SK-N-SH (cell line): ENCODE data around the gene APC. TPM values are rescaled to one million over a fixed set of nuclear protein-coding genes. Genes with fewer than 3 reads are reported as not detected.

Experiments
- CTCF ChIA-PET: fragments of 300-600, 350-600 bp; formaldehyde crosslinking; extraction: SDS; loops from one replicate; lab custom pipeline; 2021; lab: Yijun Ruan, JAX
- POLR2A ChIA-PET: fragments of 350-600 bp; sonication (Branson Sonifier 250); formaldehyde crosslinking; extraction: SDS; loops from one replicate; lab custom pipeline; 2020; ENCODE audit warnings: antibody characterized with exemption, inconsistent platforms; lab: Yijun Ruan, JAX
- DNase-seq: peaks from one replicate; pipeline ENCODE4 v3.0.0; 2012
- H2AFZ ChIP-seq: fragments of 200-600 bp; sonication (generic); 2 replicates; pipeline ENCODE4 v1.8.1; 2016; ENCODE audit warnings: antibody characterized with exemption, mild to moderate bottlenecking, low read depth
- H3F3A ChIP-seq: fragments of 200-600 bp; sonication (generic); replicated peaks from 2 replicates; pipeline ENCODE3; 2016; ENCODE audit warnings: antibody characterized with exemption, mild to moderate bottlenecking; ENCODE audit not compliant: insufficient read depth
- H3K27ac ChIP-seq, 2 experiments: fragments of 200-500 bp in 1 of 2; fragments of 200-600 bp in 1 of 2; sonication (Bioruptor generic) in 1 of 2; sonication (generic), shearing (Covaris generic) in 1 of 2; 2 replicates each; pipeline versions ENCODE4 v1.5.1 to v1.6.1; 2014 to 2016; ENCODE audit warnings: low read depth in 2 of 2, inconsistent platforms in 1 of 2, low read length in 1 of 2, mild to moderate bottlenecking in 1 of 2, mixed read lengths in 1 of 2
- H3K27me3 ChIP-seq: fragments of 200-600 bp; sonication (generic), shearing (Covaris generic); 2 replicates; pipeline ENCODE4 v1.6.1; 2016; ENCODE audit warnings: mixed run types; ENCODE audit not compliant: insufficient read depth
- H3K36me3 ChIP-seq, 2 experiments: fragments of 200-500 bp in 1 of 2; fragments of 200-600 bp in 1 of 2; sonication (Bioruptor generic) in 1 of 2; sonication (generic) in 1 of 2; replicated peaks in 1 of 2; 2 replicates each; pipeline versions ENCODE3 to v1.5.1; 2014 to 2016; ENCODE audit warnings: low read length in 1 of 2, mild to moderate bottlenecking in 1 of 2; ENCODE audit not compliant: insufficient read depth in 2 of 2, control insufficient read depth in 1 of 2
- H3K4me1 ChIP-seq, 2 experiments: fragments of 200-500 bp in 1 of 2; fragments of 200-600 bp in 1 of 2; sonication (Bioruptor generic) in 1 of 2; sonication (generic), shearing (Covaris generic) in 1 of 2; 2 replicates each; pipeline versions ENCODE4 v1.5.1 to v1.6.1; 2014 to 2016; ENCODE audit warnings: low read depth in 1 of 2, low read length in 1 of 2, mixed run types in 1 of 2; ENCODE audit not compliant: insufficient read depth in 2 of 2, control insufficient read depth in 1 of 2
- H3K4me2 ChIP-seq: fragments of 200-600 bp; sonication (generic), shearing (Covaris generic); 2 replicates; pipeline ENCODE4 v1.6.1; 2017; ENCODE audit warnings: mixed run types
- H3K4me3 ChIP-seq, 2 experiments: fragments of 200-500 bp in 1 of 2; fragments of 200-600 bp in 1 of 2; sonication (Bioruptor generic) in 1 of 2; sonication (generic), shearing (Covaris generic) in 1 of 2; 2 replicates each; pipeline versions ENCODE4 v1.5.1 to v1.8.1; 2014 to 2016; ENCODE audit warnings: low read depth in 2 of 2, inconsistent platforms in 1 of 2, low read length in 1 of 2, mild to moderate bottlenecking in 1 of 2, mixed read lengths in 1 of 2, moderate library complexity in 1 of 2
- H3K79me2 ChIP-seq: fragments of 200-600 bp; sonication (generic); 2 replicates; pipeline ENCODE4 v1.8.1; 2017; ENCODE audit warnings: mild to moderate bottlenecking; ENCODE audit not compliant: insufficient read depth
- H3K9ac ChIP-seq: fragments of 200-600 bp; sonication (generic); 2 replicates; pipeline ENCODE4 v1.6.1; 2017; ENCODE audit warnings: mixed run types
- H3K9me2 ChIP-seq: fragments of 200-600 bp; sonication (generic); 2 replicates; pipeline ENCODE4 v1.6.1; 2017; ENCODE audit warnings: mixed run types
- H3K9me3 ChIP-seq: fragments of 200-600 bp; sonication (generic); 2 replicates; pipeline ENCODE4 v1.6.1; 2017; ENCODE audit warnings: mixed run types, mild to moderate bottlenecking, moderate library complexity
- H4K20me1 ChIP-seq: fragments of 200-600 bp; sonication (generic); 2 replicates; pipeline ENCODE4 v1.6.1; 2017; ENCODE audit warnings: mild to moderate bottlenecking, mixed run types; ENCODE audit not compliant: insufficient read depth
- CHD2 ChIP-seq: fragments of 150-350 bp; IDR thresholded peaks from 2 replicates; pipeline ENCODE4 v1.6.1; 2018; ENCODE audit warnings: low read length; ENCODE audit not compliant: partially characterized antibody
- ELF1 ChIP-seq: IDR thresholded peaks from 2 replicates; pipeline ENCODE4 v1.4.0; 2012
- EP300 ChIP-seq, 2 experiments: IDR thresholded peaks; 2 replicates each; pipeline versions ENCODE4 v1.4.0 to v1.6.1; 2012; ENCODE audit warnings: borderline replicate concordance in 1 of 2, low read depth in 1 of 2, low read length in 1 of 2
- EZH2phosphoT487 ChIP-seq: fragments of 200-600 bp; sonication (generic); IDR thresholded peaks from 2 replicates; pipeline ENCODE4 v1.6.1; 2017; ENCODE audit warnings: low read depth, mixed run types, mild to moderate bottlenecking, antibody characterized with exemption, moderate library complexity, borderline replicate concordance
- FOXM1 ChIP-seq: IDR thresholded peaks from 2 replicates; pipeline ENCODE4 v1.4.0; 2012; ENCODE audit warnings: low read depth, mild to moderate bottlenecking
- JUND ChIP-seq: IDR thresholded peaks from 2 replicates; pipeline ENCODE4 v1.4.0; 2012
- NFIC ChIP-seq: IDR thresholded peaks from 2 replicates; pipeline ENCODE4 v1.4.0; 2012; ENCODE audit warnings: borderline replicate concordance
- NRF1 ChIP-seq: IDR thresholded peaks from 2 replicates; pipeline ENCODE4 v1.6.1; 2012; ENCODE audit warnings: low read depth, mild to moderate bottlenecking, low read length
- RFX5 ChIP-seq: IDR thresholded peaks from 2 replicates; pipeline ENCODE4 v1.6.1; 2012; ENCODE audit warnings: mild to moderate bottlenecking, improper control_type of control experiment, low read length
- SIN3A ChIP-seq: IDR thresholded peaks from 2 replicates; pipeline ENCODE4 v1.6.1; 2012; ENCODE audit warnings: low read depth, mild to moderate bottlenecking, low read length, moderate library complexity, borderline replicate concordance
- SMC3 ChIP-seq: IDR thresholded peaks from 2 replicates; pipeline ENCODE4 v1.6.1; 2012; ENCODE audit warnings: low read depth, low read length, improper control_type of control experiment
- TCF12 ChIP-seq: IDR thresholded peaks from 2 replicates; pipeline ENCODE4 v1.4.0; 2012
- TEAD4 ChIP-seq: IDR thresholded peaks from 2 replicates; pipeline ENCODE4 v1.4.0; 2012; ENCODE audit warnings: mild to moderate bottlenecking, borderline replicate concordance; ENCODE audit not compliant: insufficient read depth
- WGBS: methylation state at CpG from one replicate; pipeline ENCODE4 v1.1.6; 2017; ENCODE audit warnings: low lambda C conversion rate; 5-methylcytosine and 5-hydroxymethylcytosine counted together
- polyA plus RNA-seq, 3 experiments: library from polyadenylated mRNA; depleted of rRNA; stranded (reverse); fragments of >200 nt; gene quantifications; 2 replicates each; pipeline ENCODE4 v1.2.3, GENCODE V29; 2012
- TF ChIP-seq, protein P1 (sequence below): IDR thresholded peaks from 2 replicates; pipeline ENCODE4; 2012
- TF ChIP-seq, protein P2 (sequence below): IDR thresholded peaks from 2 replicates; pipeline ENCODE4 v1.6.1; 2012; ENCODE audit warnings: mild to moderate bottlenecking, low read depth, low read length, moderate library complexity
- TF ChIP-seq, protein P3 (sequence below): fragments of 150-350 bp; IDR thresholded peaks from 2 replicates; pipeline ENCODE4 v1.6.1; 2017; ENCODE audit warnings: antibody characterized with exemption, low read length, low read depth, borderline replicate concordance

The APC gene
- polyA plus RNA-seq, 1 of the 3 experiments (the other 2 are of a cell fraction) = 5.1 TPM

DNA sequence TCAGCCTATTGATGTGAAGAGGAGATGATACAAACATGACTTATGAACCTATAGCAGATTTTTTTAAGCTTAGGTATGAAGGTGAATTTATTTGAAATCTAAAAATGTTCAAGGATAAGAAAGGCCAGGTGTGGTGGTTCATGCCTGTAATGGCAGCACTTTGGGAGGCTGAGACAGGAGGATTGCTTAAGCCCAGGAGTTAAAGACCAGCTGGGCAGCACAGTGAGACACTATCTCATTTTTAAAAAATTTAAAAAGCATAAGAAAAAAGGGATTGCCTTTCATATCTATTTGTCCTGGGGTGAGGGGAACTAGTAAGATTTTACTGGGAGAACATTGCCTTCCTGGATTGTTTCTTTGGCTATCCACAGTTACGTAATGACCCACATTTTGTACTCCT lies 82.6 kb downstream of the APC start:
- Histone ChIP-seq H3K27me3 (no peaks in the 10 kb centered on the region), H3K4me1 (no peaks in the 10 kb centered on the region), H3K27ac (no peak overlapping the region), H3K36me3 (peaks cover 39 to 54% of the 10 kb centered on the region in 2 experiments), H2AFZ (no peak overlapping the region), H3K4me2 (no peak overlapping the region), H3K9me3 (no peaks in the 10 kb centered on the region), H3K4me3 (no peak overlapping the region), H3K9ac (no peak overlapping the region), H3K9me2 (no peaks in the 10 kb centered on the region), H4K20me1 (no peaks in the 10 kb centered on the region), H3F3A (peaks cover 4% of the 10 kb centered on the region), H3K79me2 (no peaks in the 10 kb centered on the region)
- DNase-seq = no peak
- 97% methylated on average over 1 of the region's 1 CpG for WGBS
- TF ChIP-seq, protein P1, sequence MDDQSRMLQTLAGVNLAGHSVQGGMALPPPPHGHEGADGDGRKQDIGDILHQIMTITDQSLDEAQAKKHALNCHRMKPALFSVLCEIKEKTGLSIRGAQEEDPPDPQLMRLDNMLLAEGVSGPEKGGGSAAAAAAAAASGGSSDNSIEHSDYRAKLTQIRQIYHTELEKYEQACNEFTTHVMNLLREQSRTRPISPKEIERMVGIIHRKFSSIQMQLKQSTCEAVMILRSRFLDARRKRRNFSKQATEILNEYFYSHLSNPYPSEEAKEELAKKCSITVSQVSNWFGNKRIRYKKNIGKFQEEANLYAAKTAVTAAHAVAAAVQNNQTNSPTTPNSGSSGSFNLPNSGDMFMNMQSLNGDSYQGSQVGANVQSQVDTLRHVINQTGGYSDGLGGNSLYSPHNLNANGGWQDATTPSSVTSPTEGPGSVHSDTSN = no peak
- TF ChIP-seq NFIC (no peak), EP300 (IDR thresholded peaks at IDR 0.05; ENCODE audit: borderline replicate concordance in 1 of 2, low read depth in 1 of 2, low read length in 1 of 2) (no peak), ELF1 (no peak), SMC3 (no peak), NRF1 (no peak), JUND (no peak), RFX5 (no peak), TEAD4 (no peak), TCF12 (no peak), CHD2 (no peak)
- TF ChIP-seq, protein P2, sequence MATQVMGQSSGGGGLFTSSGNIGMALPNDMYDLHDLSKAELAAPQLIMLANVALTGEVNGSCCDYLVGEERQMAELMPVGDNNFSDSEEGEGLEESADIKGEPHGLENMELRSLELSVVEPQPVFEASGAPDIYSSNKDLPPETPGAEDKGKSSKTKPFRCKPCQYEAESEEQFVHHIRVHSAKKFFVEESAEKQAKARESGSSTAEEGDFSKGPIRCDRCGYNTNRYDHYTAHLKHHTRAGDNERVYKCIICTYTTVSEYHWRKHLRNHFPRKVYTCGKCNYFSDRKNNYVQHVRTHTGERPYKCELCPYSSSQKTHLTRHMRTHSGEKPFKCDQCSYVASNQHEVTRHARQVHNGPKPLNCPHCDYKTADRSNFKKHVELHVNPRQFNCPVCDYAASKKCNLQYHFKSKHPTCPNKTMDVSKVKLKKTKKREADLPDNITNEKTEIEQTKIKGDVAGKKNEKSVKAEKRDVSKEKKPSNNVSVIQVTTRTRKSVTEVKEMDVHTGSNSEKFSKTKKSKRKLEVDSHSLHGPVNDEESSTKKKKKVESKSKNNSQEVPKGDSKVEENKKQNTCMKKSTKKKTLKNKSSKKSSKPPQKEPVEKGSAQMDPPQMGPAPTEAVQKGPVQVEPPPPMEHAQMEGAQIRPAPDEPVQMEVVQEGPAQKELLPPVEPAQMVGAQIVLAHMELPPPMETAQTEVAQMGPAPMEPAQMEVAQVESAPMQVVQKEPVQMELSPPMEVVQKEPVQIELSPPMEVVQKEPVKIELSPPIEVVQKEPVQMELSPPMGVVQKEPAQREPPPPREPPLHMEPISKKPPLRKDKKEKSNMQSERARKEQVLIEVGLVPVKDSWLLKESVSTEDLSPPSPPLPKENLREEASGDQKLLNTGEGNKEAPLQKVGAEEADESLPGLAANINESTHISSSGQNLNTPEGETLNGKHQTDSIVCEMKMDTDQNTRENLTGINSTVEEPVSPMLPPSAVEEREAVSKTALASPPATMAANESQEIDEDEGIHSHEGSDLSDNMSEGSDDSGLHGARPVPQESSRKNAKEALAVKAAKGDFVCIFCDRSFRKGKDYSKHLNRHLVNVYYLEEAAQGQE = no peak
- TF ChIP-seq, protein P3, sequence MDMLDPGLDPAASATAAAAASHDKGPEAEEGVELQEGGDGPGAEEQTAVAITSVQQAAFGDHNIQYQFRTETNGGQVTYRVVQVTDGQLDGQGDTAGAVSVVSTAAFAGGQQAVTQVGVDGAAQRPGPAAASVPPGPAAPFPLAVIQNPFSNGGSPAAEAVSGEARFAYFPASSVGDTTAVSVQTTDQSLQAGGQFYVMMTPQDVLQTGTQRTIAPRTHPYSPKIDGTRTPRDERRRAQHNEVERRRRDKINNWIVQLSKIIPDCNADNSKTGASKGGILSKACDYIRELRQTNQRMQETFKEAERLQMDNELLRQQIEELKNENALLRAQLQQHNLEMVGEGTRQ = no peak
- POLR2A ChIA-PET = no interaction called here
- CTCF ChIA-PET = interaction anchor here (1.7 kb wide), 2 partner anchors 28 to 63 kb away, joined by 4 to 6 read pairs; no protein-coding TSS in a partner anchor

DNA sequence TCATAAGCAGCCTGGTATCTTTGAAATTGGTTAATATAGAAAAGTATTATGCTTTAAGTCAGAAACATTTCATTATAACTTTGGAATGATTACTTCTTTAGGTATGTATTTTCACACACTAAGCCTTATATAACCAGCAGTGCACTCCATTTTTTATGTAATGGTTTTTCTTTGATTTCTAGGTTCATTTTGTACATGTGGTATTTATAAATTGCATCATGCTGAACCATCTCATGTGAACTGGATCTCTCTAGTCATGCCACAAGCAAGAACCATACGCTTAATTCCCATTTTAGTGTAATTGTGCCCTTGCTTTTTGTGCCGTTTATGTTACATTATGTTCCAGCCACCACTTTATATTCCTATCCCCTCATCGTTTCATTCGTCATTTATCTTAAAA lies 84.8 kb downstream of the APC start:
- 93% methylated on average over 4 of the region's 4 CpGs for WGBS
- CTCF ChIA-PET = no interaction called here

More for the DNA sequence above, 84.8 kb downstream of the APC start:
- DNase-seq = no peak
- Histone ChIP-seq H4K20me1 (no peaks in the 10 kb centered on the region), H3K4me3 (no peak overlapping the region), H3K9me2 (no peaks in the 10 kb centered on the region), H3K9me3 (no peaks in the 10 kb centered on the region), H3K36me3 (peaks cover 40 to 56% of the 10 kb centered on the region in 2 experiments), H3F3A (peaks cover 4% of the 10 kb centered on the region), H3K4me2 (no peak overlapping the region), H3K27me3 (no peaks in the 10 kb centered on the region), H2AFZ (no peak overlapping the region), H3K79me2 (no peaks in the 10 kb centered on the region), H3K9ac (no peak overlapping the region), H3K27ac (no peak overlapping the region), H3K4me1 (no peaks in the 10 kb centered on the region)
- no peak for TF ChIP-seq JUND
- TF ChIP-seq FOXM1 = no peak
- TF ChIP-seq SIN3A = no peak
- TF ChIP-seq EZH2phosphoT487 = no peak
- TF ChIP-seq, all 33 proteins: peak for 0
- POLR2A ChIA-PET = no interaction called here
